Measurements from ENCODE around the gene GP5. TPM values are rescaled to one million over a fixed set of nuclear protein-coding genes. Genes with fewer than 3 reads are reported as not detected.

Gene GP5
- total RNA-seq, 4 donors from 2014 or later = not detected

DNA sequence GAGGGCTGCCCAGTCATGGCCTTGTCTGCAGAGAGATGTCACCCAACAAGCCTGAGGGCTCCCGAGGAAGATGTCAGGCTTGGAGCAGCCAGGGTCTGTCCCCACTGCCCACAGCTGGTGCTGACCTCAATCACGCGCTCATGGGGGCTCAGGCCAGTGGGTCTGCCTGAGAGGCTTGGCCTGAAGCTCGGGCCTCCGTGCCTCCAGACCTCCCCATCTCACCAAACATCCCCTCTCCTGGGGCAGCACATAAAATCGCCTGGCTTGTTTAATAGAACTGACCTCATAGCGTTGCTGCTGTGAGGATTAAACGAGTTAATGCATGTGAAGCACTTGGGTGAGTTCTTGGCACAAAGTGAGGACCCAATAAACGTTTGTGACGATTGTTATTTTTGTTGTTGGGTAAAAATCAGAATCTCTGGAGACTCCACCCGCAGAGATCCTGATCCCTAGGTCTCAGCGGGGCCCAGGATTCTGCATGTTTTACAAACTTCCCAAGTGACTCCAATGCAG, 33.0 kb downstream of the GP5 start:
- H3K27me3 ChIP-seq = no peaks in the 10 kb centered on the region
- no peaks in the 10 kb centered on the region for H3K9me3 ChIP-seq
- TF ChIP-seq, protein P1, sequence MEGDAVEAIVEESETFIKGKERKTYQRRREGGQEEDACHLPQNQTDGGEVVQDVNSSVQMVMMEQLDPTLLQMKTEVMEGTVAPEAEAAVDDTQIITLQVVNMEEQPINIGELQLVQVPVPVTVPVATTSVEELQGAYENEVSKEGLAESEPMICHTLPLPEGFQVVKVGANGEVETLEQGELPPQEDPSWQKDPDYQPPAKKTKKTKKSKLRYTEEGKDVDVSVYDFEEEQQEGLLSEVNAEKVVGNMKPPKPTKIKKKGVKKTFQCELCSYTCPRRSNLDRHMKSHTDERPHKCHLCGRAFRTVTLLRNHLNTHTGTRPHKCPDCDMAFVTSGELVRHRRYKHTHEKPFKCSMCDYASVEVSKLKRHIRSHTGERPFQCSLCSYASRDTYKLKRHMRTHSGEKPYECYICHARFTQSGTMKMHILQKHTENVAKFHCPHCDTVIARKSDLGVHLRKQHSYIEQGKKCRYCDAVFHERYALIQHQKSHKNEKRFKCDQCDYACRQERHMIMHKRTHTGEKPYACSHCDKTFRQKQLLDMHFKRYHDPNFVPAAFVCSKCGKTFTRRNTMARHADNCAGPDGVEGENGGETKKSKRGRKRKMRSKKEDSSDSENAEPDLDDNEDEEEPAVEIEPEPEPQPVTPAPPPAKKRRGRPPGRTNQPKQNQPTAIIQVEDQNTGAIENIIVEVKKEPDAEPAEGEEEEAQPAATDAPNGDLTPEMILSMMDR (IDR thresholded peaks at IDR 0.05) = no peak
- no peak for TF ChIP-seq POLR2A (IDR thresholded peaks at IDR 0.05)
- no peaks in the 10 kb centered on the region for H3K4me1 ChIP-seq
- H3K27ac ChIP-seq = no peak overlapping the region
- no peaks in the 10 kb centered on the region for H3K36me3 ChIP-seq
- no peak for DNase-seq
- no peak overlapping the region for H3K4me3 ChIP-seq

DNA sequence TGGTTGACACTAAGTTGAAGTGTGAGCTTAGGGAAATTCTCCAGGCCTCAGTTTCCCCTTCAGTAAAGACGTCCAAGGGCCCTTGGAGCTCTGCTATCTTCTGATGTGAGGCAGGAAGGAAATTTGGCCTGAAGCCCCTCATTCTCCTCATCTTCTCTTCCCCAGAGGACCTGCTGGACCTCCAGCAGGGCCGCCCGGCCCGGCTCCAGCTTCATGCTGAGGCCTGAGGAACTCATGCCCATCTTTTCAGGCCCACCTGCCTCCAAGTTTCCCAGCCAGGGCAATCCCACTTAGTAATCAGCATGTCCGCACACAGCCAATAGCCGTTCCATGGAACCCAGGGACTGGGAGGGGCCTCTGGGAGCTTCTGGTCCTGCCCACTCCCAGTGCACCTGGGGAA, 33.5 kb downstream of the GP5 start:
- H3K4me3 ChIP-seq = no peak overlapping the region
- no peak for TF ChIP-seq POLR2A (IDR thresholded peaks at IDR 0.05)
- TF ChIP-seq, protein P1 (IDR thresholded peaks at IDR 0.05) = no peak
- no peak overlapping the region for H3K27ac ChIP-seq
- no peaks in the 10 kb centered on the region for H3K9me3 ChIP-seq
- DNase-seq = no peak
- H3K36me3 ChIP-seq = no peaks in the 10 kb centered on the region
- no peaks in the 10 kb centered on the region for H3K4me1 ChIP-seq
- no peaks in the 10 kb centered on the region for H3K27me3 ChIP-seq

DNA sequence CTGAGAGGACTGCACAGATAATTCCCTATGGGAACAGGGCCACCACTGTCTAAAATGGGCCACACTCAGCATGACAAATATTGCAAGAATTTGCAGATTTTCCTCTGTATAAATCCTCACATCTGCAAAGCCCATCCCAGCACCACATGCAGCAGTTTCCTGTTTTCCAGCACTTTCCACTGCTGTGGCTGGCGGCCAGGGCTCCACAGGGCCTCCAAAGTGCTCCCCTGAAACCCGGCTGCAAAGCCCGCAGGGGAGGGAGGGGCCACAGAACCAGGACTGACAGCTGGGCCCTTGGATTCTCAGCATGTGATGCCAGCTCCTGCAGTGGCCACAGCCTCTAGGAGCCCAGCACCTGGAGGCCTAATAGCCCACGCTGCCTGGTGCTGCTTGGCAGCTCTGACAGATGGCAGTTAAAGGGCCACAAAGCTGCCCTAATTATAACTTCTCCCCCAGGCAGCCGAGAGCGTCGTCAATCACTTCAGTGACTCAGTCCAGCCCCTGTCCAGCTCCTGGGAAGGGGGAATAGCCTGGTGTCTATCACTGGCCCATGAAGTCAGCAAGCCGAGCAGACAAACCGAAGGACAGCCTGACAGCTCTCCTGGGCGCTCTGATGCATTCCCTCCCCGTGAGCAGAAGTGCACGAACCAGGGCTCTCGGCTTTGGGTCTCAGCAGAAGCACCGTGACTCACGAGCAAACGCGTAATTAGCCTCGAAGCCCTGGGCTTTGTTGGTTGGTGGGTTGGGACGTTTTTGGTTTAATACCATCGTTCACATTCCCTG, 34.2 kb downstream of the GP5 start:
- no peak for DNase-seq
- no peaks in the 10 kb centered on the region for H3K36me3 ChIP-seq
- no peaks in the 10 kb centered on the region for H3K27me3 ChIP-seq
- H3K4me3 ChIP-seq = no peak overlapping the region
- H3K9me3 ChIP-seq = no peaks in the 10 kb centered on the region
- no peaks in the 10 kb centered on the region for H3K4me1 ChIP-seq
- no peak overlapping the region for H3K27ac ChIP-seq
- TF ChIP-seq, protein P1 (IDR thresholded peaks at IDR 0.05) = no peak
- TF ChIP-seq POLR2A (IDR thresholded peaks at IDR 0.05) = no peak

DNA sequence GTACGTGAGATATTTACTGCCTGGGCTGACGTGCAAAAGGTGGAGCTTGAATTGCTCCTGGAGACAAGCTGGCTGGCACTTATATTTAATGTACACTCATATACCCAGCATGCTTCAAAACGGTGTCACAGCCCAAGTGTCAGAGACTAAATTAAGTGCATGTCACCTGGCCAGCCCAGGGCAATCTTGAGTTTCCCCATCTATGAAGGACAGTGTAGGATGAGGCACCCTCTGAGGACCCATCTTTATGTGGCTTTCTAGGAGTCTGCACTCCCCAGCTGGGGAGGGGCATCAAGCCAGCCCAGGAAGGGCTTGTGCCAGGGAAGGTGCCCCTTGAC, 34.8 kb downstream of the GP5 start:
- TF ChIP-seq, protein P1 (IDR thresholded peaks at IDR 0.05) = no peak
- TF ChIP-seq POLR2A (IDR thresholded peaks at IDR 0.05) = no peak
- DNase-seq = no peak
- H3K36me3 ChIP-seq = no peaks in the 10 kb centered on the region
- H3K9me3 ChIP-seq = no peaks in the 10 kb centered on the region
- H3K27ac ChIP-seq = no peak overlapping the region
- no peak overlapping the region for H3K4me3 ChIP-seq
- H3K27me3 ChIP-seq = no peaks in the 10 kb centered on the region
- H3K4me1 ChIP-seq = no peaks in the 10 kb centered on the region

DNA sequence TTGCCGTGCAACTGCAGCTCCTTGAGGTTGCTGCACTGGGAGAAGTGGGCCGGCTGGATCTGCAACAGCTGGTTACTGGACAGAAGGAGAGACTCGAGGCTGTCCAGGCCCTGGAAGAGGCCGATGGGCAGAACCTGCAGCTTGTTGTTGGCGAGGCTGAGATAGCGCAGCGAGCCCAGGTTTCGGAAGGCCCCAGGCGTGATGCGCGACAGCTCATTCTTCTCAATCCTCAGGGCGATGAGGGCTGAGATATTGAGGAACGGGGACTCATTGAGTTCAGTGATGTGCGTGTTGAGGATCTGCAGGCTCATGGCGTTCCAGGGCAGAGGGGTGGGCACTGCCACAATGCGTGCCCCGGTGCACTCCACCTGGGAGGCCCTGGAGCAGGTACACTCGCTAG, 38.5 kb downstream of the GP5 start:
- no peak overlapping the region for H3K27ac ChIP-seq
- H3K4me1 ChIP-seq = no peaks in the 10 kb centered on the region
- H3K4me3 ChIP-seq = no peak overlapping the region
- no peaks in the 10 kb centered on the region for H3K9me3 ChIP-seq
- no peaks in the 10 kb centered on the region for H3K27me3 ChIP-seq
- TF ChIP-seq POLR2A (IDR thresholded peaks at IDR 0.05) = no peak
- TF ChIP-seq, protein P1 (IDR thresholded peaks at IDR 0.05) = no peak
- no peaks in the 10 kb centered on the region for H3K36me3 ChIP-seq
- no peak for DNase-seq
